Kidney epithelial cell (primary cell): ENCODE results near the gene B9D2. TPM values are rescaled to one million over a fixed set of nuclear protein-coding genes. Genes with fewer than 3 reads are reported as not detected.

Source experiments
- DNase-seq: peaks from one replicate; pipeline ENCODE4 v3.0.0-alpha.2; 2010; ENCODE audit warnings: low read depth
- H3K27me3 ChIP-seq: 2 replicates; pipeline ENCODE4 v1.6.0; 2011; ENCODE audit warnings: low read length; ENCODE audit not compliant: control insufficient read depth, insufficient read depth
- H3K36me3 ChIP-seq: 2 replicates; pipeline ENCODE4 v1.5.1; 2011; ENCODE audit warnings: low read length; ENCODE audit not compliant: control insufficient read depth, insufficient read depth
- H3K4me3 ChIP-seq: 2 replicates; pipeline ENCODE4 v1.5.1; 2011; ENCODE audit warnings: low read depth, mild to moderate bottlenecking, control low read depth, low read length
- total RNA-seq: library from RNA; depleted of rRNA; stranded (reverse); fragments of >200 nt; gene quantifications from 2 replicates; pipeline ENCODE4 v1.2.3, GENCODE V29; 2015
- TF ChIP-seq, protein P1 (sequence below): IDR thresholded peaks from 2 replicates; pipeline ENCODE4 v1.5.1; 2011; ENCODE audit warnings: mild to moderate bottlenecking, moderate library complexity, low read length, control low read depth, inconsistent platforms; ENCODE audit not compliant: insufficient read depth, poor library complexity, severe bottlenecking

B9D2 gene
- total RNA-seq, 1 donor from 2014 or later, result 5.7 TPM

DNA sequence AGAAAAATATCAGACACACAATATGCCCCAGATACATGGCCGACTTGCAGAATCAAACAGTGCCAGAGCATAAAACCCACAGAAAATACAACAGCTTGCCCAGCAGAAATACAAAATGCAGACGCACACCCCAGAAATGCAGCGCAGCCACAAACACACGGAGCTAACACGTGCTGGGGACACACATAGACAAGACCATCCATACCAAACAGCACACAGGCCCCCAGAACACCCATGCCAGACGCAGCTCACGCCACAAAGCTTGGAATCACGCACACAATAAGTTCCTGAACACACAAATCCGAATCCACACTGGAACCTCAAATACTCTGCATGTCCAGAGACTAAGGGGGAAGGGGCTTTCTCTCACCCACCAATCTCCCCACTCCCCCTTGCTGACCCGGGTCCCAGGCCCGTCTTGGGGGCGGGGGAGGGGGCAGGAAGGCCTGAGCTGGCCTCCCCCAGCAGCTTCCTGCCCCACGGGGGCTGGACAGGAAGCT lies 36.8 kb downstream of the B9D2 start:
- Histone ChIP-seq H3K27me3 (no peaks in the 10 kb centered on the region), H3K36me3 (no peaks in the 10 kb centered on the region), H3K4me3 (no peak overlapping the region)
- TF ChIP-seq, protein P1, sequence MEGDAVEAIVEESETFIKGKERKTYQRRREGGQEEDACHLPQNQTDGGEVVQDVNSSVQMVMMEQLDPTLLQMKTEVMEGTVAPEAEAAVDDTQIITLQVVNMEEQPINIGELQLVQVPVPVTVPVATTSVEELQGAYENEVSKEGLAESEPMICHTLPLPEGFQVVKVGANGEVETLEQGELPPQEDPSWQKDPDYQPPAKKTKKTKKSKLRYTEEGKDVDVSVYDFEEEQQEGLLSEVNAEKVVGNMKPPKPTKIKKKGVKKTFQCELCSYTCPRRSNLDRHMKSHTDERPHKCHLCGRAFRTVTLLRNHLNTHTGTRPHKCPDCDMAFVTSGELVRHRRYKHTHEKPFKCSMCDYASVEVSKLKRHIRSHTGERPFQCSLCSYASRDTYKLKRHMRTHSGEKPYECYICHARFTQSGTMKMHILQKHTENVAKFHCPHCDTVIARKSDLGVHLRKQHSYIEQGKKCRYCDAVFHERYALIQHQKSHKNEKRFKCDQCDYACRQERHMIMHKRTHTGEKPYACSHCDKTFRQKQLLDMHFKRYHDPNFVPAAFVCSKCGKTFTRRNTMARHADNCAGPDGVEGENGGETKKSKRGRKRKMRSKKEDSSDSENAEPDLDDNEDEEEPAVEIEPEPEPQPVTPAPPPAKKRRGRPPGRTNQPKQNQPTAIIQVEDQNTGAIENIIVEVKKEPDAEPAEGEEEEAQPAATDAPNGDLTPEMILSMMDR, result no peak
- DNase-seq, result no peak

DNA sequence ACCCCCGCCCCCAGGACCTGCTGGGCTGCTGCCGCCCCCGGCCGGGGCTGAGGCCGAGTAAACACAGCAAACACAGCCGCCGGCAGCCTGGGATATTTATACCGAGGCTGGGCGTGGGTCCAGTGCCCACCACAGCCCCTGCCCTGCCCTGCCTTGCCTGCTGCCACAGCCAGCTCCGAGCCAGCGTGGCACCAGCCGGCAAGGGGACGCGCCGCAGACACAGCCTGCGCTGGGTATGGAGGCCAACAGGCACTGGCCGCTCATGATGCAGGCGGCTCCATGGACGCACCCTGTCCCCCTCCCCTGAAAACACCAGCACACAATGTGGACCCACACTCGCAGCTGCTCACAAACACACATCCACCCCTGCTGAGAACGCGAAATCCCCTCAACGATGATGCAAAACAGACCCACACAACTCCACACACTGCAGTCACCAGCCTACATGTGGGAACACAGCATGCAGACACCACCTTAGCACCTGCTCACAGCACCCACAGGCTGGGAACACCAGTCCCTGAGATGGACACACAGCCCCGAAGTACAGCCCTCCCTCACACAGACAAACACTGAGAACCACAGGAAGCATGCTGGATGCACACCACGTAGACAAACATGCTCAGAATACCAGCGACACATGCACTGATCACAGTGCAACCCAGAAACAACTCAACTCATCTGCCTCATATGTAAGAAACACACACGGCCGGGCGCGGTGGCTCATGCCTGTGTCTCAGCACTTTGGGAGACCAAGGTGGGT lies 37.8 kb downstream of the B9D2 start:
- Histone ChIP-seq H3K4me3 (no peak overlapping the region), H3K36me3 (no peaks in the 10 kb centered on the region), H3K27me3 (no peaks in the 10 kb centered on the region)
- no peak for DNase-seq
- TF ChIP-seq, protein P1, result no peak

DNA sequence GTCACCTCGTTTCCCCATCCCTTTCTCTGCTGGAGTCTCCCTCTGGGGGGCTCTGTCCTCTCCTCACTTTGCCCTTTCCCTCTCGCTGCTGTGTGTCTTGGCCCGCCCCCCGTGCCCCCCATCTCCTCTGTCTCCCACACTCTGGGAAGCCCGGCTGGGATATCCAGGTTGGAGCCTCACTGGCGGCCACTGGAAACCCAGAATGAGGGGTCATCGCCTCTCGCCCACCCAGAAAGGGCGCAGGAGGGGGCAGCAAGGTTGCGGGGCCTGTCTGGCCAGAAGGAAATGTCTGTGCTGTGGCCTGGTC lies 38.4 kb downstream of the B9D2 start:
- H3K4me3 ChIP-seq, result no peak overlapping the region
- no peaks in the 10 kb centered on the region for H3K36me3 ChIP-seq
- TF ChIP-seq, protein P1, result no peak
- no peaks in the 10 kb centered on the region for H3K27me3 ChIP-seq
- DNase-seq, result no peak

DNA sequence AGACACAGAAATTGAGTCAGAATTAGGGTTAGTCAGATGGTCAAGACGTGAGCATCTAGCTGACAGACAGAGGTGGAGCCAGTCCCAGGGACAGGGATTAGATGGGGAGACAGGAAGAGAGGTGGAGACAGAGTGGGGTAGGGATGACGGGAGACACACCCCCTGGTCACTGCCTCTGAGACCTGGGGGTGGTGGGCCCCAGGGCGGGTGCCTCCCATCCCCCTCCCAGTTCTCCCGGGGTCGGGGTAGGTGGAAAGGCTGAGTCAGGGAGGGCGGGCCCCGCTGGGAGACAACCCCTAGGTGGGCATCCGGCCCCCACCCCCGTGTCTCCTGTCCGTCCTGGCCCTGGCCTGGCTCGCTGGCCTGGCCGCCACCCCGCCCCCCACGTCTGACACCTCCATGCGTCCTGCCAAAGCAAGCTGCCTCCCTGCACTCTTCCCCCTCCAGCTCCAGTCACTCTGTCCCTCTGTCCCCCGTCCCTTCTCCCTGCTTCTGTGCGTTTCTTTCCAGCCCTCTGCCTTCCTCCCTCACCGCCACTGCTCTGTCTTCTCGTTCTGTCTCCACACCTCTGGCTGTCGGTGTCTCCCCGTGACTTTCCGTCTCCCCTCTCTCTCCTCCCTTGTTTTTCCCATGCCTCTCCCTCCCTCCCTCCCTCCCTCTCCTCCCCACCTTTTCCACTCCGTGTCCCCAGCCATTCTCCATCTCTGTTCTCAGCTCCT lies 38.9 kb downstream of the B9D2 start:
- no peak overlapping the region for H3K4me3 ChIP-seq

DNA sequence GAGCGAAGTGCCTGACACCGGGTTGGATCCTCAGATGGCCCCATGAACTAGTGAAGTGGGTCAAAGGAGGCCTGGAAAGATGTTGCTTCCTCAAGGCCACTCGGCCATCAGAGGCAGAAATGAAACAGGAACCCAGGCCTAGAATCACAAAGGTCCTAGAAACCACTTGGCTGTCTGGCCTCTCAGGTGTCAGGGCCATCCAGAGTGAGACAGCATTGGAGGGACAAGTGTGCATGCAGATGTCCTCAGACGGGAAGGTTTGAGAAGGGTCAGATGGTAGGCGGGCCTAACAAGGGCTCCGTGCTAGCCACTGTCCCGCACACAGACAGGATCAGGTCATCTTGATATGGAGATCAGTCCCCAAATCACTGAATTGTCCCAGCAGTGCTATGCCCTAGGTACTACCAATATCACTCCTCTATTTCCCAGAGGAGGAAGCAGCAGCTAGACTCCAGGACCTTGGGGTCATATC lies 39.7 kb downstream of the B9D2 start:
- TF ChIP-seq, protein P1, result no peak
- DNase-seq, result no peak
- Histone ChIP-seq H3K36me3 (no peaks in the 10 kb centered on the region), H3K27me3 (no peaks in the 10 kb centered on the region), H3K4me3 (no peak overlapping the region)

More for the DNA sequence above, 38.9 kb downstream of the B9D2 start:
- TF ChIP-seq, protein P1, result no peak
- DNase-seq, result no peak
- H3K36me3 ChIP-seq, result no peaks in the 10 kb centered on the region
- no peaks in the 10 kb centered on the region for H3K27me3 ChIP-seq
